Activated naive CD4-positive, alpha-beta T cell treated with anti-CD3 and anti-CD28 coated beads, Interleukin-2, amount 50 U/mL, for 24 hours (primary cell): ENCODE measurements around the gene INTS2.
"Not testable (repeated sequence)": the region's sequence is repeated elsewhere in the genome, so short reads cannot be mapped to it uniquely, and the experiment has no call there.

Experiments
- H3K27ac Mint-ChIP-seq: one replicate; pipeline ENCODE4 v1.8.0; 2021; ENCODE audit warnings: mild to moderate bottlenecking, mixed read lengths
- H3K27me3 Mint-ChIP-seq: one replicate; pipeline ENCODE4 v1.8.0; 2021; ENCODE audit warnings: mixed read lengths
- H3K36me3 Mint-ChIP-seq: one replicate; pipeline ENCODE4 v1.8.0; 2021; ENCODE audit warnings: mixed read lengths
- H3K4me1 Mint-ChIP-seq: one replicate; pipeline ENCODE4 v1.8.0; 2021; ENCODE audit warnings: mixed read lengths
- H3K4me3 Mint-ChIP-seq: one replicate; pipeline ENCODE4 v1.8.0; 2021; ENCODE audit warnings: mild to moderate bottlenecking, mixed read lengths
- H3K9me3 Mint-ChIP-seq: one replicate; pipeline ENCODE4 v1.8.0; 2021; ENCODE audit warnings: mixed read lengths

INTS2 gene

DNA sequence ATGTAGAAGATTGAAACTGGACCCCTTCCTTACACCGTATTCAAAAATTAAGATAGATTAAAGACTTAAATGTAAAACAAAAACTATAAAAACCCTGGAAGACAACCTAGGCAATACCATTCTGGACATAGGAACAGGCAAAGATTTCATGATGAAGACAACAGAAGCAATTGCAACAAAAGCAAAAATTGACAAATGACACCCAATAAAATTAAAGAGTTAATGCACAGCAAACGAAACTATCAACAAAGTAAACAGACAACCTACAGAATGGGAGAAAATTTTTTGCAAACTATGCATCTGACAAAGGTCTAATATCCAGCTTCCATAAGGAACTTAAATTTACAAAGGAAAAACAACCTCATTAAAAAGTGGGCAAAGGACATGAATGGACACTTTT, 101.6 kb downstream of the INTS2 start:
- not testable (repeated sequence) for H3K27ac Mint-ChIP-seq, H3K4me1 Mint-ChIP-seq, H3K4me3 Mint-ChIP-seq, H3K27me3 Mint-ChIP-seq, H3K9me3 Mint-ChIP-seq
- H3K36me3 Mint-ChIP-seq: peaks cover 16% of the 10 kb centered on the region

DNA sequence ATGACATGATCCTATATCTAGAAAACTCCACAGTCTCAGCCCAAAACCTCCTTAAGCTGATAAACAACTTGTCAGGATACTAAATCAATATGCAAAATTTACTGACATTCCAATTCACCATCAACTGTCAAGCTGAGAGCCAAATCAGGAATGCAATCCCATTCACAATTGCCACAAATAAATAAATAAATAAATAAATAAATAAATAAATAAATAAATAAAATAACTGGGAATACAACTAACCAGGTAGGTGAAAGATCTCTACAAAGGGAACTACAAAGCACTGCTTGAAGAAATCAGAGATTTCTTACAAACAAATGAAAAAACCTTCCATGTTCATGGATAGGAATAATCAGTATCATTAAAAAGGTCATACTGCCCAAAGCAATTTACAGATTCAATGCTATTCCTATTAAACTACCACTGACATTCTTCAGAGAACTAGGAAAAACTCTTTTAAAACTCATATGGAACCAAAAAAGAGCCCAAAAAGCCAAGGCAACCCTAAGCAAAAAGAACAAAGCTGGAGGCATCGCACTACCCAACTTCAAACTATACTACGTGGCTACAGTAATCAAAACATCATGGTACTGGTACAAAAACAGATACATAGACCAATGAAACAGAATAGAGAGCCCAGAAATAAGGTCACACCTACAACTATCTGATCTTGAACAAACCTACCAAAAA, 102.2 kb downstream of the INTS2 start:
- peaks cover 16% of the 10 kb centered on the region for H3K36me3 Mint-ChIP-seq
- H3K27ac Mint-ChIP-seq: no peak overlapping the region
- H3K27me3 Mint-ChIP-seq: no peaks in the 10 kb centered on the region
- H3K9me3 Mint-ChIP-seq: peaks cover 5% of the 10 kb centered on the region
- H3K4me1 Mint-ChIP-seq: no peaks in the 10 kb centered on the region
- no peak overlapping the region for H3K4me3 Mint-ChIP-seq

DNA sequence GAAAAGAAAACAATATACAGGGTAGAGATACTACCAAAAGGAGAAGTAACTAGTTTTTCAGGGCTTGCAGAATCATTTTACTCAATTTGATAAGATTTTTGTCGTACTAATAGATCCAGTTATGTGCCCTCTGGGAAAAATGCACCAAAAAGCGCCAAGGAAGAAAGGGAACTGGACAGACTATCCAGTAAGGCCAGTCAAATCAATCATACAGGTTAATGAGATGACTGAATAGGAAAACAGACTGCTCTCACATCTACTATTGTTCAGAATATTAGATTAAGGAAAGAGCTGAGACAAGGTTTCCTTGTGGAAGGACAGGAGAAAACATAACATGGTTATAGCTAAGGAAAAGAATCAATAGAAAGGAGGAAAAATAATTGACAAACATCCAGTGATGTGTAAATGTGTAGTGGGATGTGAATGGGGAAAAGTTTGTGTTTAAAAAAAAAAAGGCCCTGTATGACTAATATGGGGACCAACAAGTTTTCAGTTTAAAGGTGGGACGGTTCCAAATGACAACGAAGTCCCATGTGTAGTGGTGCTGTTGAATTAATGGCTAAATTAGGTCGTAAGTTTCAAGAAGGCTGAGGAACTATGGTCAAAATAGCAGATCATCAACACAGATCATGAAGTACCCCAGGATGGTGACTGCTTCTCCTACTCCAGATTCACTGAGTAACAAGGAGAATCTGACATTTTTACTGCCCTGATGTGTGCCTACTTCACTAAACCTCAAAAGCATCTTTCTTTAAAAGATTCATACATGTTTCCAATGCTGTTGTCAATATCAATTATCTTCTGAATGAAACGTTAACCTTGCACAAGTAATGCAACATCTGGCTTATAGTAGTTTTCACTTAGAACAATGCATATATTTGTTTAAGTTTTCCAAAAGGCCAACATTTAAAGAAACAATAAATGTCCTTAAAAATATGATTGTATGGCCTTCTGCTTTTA, 105.2 kb downstream of the INTS2 start:
- Mint-ChIP-seq H3K27me3 (no peaks in the 10 kb centered on the region), H3K4me3 (no peak overlapping the region), H3K27ac (no peak overlapping the region), H3K36me3 (peaks cover 18% of the 10 kb centered on the region), H3K4me1 (no peaks in the 10 kb centered on the region), H3K9me3 (no peaks in the 10 kb centered on the region)

DNA sequence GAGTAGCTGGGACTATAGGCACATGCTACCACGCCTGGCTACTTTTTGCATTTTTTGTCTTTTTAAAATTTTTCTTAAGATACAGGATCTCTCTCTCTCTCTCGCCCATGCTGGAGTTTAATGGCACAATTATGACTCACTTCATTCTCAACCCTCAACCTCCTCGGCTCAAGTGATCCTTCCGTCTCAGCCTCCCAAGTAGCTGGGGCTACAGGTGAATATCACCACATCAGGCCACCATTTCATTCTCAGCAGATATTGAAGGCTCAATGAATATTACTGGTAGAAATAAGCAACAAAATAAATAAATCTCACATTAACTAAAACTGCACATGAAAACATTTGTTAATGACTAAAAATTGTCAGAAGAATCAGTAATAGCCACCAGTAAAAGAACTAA, 106.1 kb downstream of the INTS2 start:
- H3K4me1 Mint-ChIP-seq: peaks cover under 1% of the 10 kb centered on the region
- no peak overlapping the region for H3K27ac Mint-ChIP-seq
- peaks cover 15% of the 10 kb centered on the region for H3K36me3 Mint-ChIP-seq
- H3K9me3 Mint-ChIP-seq: no peaks in the 10 kb centered on the region
- H3K27me3 Mint-ChIP-seq: no peaks in the 10 kb centered on the region
- H3K4me3 Mint-ChIP-seq: no peak overlapping the region

DNA sequence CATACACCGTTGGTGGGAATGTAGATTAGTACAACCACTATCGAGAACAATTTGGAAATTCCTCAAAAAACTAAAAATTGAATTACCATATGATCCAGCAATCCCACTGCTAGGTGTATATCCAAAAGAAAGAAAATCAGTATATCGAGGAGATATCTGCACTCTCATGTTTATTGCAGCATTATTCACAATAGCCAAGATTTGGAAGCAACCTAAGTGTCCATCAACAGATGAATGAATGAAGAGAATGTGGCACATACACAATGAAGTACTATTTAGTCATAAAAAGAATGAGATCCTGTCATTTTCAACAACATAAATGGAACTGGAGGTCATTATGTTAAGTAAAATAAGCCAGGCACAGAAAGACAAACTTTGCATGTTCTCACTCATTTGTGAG, 108.5 kb downstream of the INTS2 start:
- peaks cover 12% of the 10 kb centered on the region for H3K36me3 Mint-ChIP-seq

DNA sequence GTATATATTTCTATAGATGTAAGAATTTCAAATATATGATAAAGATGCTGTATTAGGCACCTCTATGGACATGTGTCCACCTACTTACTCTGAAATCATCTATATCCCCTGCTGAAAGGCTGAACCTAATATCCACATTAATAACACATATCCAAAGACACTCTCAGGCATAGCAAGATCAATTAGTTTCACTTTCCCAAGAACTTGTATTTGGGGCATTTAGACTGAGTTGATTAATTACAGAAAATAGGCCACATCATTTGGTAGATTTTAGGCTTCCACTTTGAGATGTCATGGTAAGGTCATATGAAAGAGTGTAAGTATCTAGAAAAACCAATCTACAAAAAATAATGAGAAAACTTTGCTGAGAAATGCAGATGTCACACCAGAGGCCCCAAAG, 109.6 kb downstream of the INTS2 start:
- H3K27ac Mint-ChIP-seq: no peak overlapping the region
- H3K36me3 Mint-ChIP-seq: peaks cover 11% of the 10 kb centered on the region
- peaks cover 4% of the 10 kb centered on the region for H3K4me1 Mint-ChIP-seq
- H3K27me3 Mint-ChIP-seq: no peaks in the 10 kb centered on the region
- no peak overlapping the region for H3K4me3 Mint-ChIP-seq
- no peaks in the 10 kb centered on the region for H3K9me3 Mint-ChIP-seq

More for the DNA sequence above, 108.5 kb downstream of the INTS2 start:
- H3K4me3 Mint-ChIP-seq, H3K27ac Mint-ChIP-seq, H3K9me3 Mint-ChIP-seq, H3K4me1 Mint-ChIP-seq, H3K27me3 Mint-ChIP-seq: not testable (repeated sequence)

DNA sequence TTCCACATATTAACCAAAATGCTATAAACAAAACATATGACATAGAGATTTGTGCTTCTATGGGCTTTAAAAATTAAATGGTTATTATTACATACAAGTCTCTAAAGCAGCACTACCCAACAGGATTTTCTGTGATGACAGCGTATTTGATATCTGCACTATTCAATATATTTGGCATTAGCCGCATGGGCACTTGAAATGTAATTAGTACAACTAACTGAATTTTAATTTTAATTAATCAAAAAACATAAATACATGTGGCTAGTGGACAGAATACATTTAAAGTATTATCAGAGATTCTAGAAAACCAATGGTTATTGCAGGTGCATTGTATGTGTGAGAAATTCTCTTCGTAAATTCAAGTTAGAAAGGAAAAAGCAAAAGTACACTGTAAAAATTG, 110.3 kb downstream of the INTS2 start:
- Mint-ChIP-seq H3K36me3 (peaks cover 13% of the 10 kb centered on the region), H3K4me1 (peaks cover 4% of the 10 kb centered on the region), H3K4me3 (no peak overlapping the region), H3K27ac (no peak overlapping the region), H3K27me3 (no peaks in the 10 kb centered on the region), H3K9me3 (no peaks in the 10 kb centered on the region)

DNA sequence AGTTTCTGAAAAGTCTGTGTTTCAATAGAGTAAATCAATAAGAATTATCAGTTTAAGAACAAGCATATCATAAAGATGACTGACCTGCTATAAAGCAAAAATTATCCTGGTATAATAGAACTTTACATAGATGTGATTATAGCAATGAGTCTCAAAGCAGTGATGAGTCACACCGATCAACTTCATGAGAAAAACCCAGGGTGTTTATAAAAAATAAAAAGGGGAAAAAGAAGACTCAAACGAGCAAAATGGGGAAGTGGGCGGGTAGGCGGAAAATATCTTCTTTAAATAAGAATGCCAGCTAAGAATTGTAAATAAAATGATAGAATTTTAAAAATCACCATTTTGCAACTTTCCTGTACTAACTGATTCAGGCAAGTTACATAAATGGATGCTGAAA, 111.2 kb downstream of the INTS2 start:
- H3K36me3 Mint-ChIP-seq: peaks cover 9% of the 10 kb centered on the region
- no peak overlapping the region for H3K4me3 Mint-ChIP-seq
- H3K9me3 Mint-ChIP-seq: no peaks in the 10 kb centered on the region
- peaks cover 4% of the 10 kb centered on the region for H3K4me1 Mint-ChIP-seq
- H3K27ac Mint-ChIP-seq: no peak overlapping the region
- no peaks in the 10 kb centered on the region for H3K27me3 Mint-ChIP-seq

DNA sequence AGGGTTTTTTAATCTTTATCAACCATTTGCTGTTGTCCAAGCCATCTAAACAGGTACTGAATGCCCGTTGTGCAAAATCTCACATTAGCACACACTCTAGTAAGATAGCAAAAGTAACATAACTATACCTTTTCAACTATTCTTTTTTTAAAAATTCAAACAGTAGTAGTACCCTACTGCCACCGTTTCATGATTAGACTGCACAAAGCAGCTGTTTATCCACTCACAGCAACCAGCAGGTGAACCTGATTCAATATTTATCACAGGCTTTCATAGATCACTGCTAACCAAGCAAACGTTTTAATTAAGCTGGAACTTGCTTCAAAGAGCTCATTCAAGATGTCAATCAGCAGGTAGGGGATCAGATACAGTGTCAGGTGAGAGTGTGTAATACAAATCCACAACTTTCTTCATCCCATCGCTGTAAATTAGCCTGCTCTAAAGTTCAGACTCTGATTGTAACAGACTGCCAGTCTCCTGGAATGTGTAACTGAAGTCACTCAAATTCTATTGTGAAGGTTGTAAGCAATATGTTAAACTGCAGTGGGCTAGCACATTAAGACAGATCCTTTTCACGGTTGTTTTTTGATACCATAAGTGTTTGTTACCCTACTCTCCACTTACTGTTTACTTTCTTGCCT, 111.8 kb downstream of the INTS2 start:
- no peaks in the 10 kb centered on the region for H3K9me3 Mint-ChIP-seq
- peaks cover 9% of the 10 kb centered on the region for H3K36me3 Mint-ChIP-seq
- peaks cover 4% of the 10 kb centered on the region for H3K4me1 Mint-ChIP-seq
- no peak overlapping the region for H3K4me3 Mint-ChIP-seq
- H3K27ac Mint-ChIP-seq: no peak overlapping the region
- H3K27me3 Mint-ChIP-seq: no peaks in the 10 kb centered on the region
